Tibial nerve (tissue), 4 donors: ENCODE measurements around the gene SPATA6L. TPM values are rescaled to one million over a fixed set of nuclear protein-coding genes. Genes with fewer than 3 reads are reported as not detected.

Experiments used
- DNase-seq, 2 donors: peaks; one replicate each; pipeline ENCODE4 v3.0.0-alpha.2; 2019; ENCODE audit warnings: low spot score in 2 of 2
- H3K27ac ChIP-seq, 4 donors: fragments of 200-600 bp; sonication (generic) in 3 of 4; one replicate each; pipeline ENCODE4 v1.5.1; 2017 to 2019; ENCODE audit warnings: mild to moderate bottlenecking in 1 of 4
- H3K27me3 ChIP-seq, 2 donors: fragments of 200-600 bp; sonication (generic) in 1 of 2; one replicate each; pipeline versions ENCODE4 v1.5.1 to v1.6.0; 2017 to 2019
- H3K36me3 ChIP-seq, 3 donors: fragments of 200-600 bp; sonication (generic); one replicate each; pipeline ENCODE4 v1.5.1; 2018 to 2019
- H3K4me1 ChIP-seq, 4 donors: fragments of 200-600 bp; sonication (generic) in 3 of 4; one replicate each; pipeline ENCODE4 v1.5.1; 2017 to 2019
- H3K4me3 ChIP-seq, 4 donors: fragments of 200-600 bp; sonication (generic) in 3 of 4; one replicate each; pipeline ENCODE4 v1.5.1; 2017 to 2019; ENCODE audit warnings: mild to moderate bottlenecking in 1 of 4, moderate library complexity in 1 of 4
- H3K9me3 ChIP-seq, 4 donors: fragments of 200-600 bp; sonication (generic) in 3 of 4; one replicate each; pipeline ENCODE4 v1.5.1; 2017 to 2019
- CTCF ChIP-seq, 5 experiments: fragments of 200-600 bp in 3 of 5; fragments of 450-650 bp in 2 of 5; sonication (generic) in 3 of 5; IDR thresholded peaks; one replicate each; pipeline ENCODE4 v1.5.1; 2016 to 2019; ENCODE audit warnings: antibody characterized with exemption in 5 of 5, mild to moderate bottlenecking in 3 of 5, moderate library complexity in 2 of 5
- EP300 ChIP-seq, 2 donors: sonication (generic); formaldehyde crosslinking; IDR thresholded peaks; one replicate each; pipeline ENCODE4 v1.6.1; 2017; ENCODE audit warnings: antibody characterized with exemption in 2 of 2, mild to moderate bottlenecking in 1 of 2
- POLR2A ChIP-seq, 2 donors: fragments of 450-650 bp; IDR thresholded peaks; one replicate each; pipeline ENCODE4 v1.6.1; 2017; ENCODE audit warnings: antibody characterized with exemption in 2 of 2, mild to moderate bottlenecking in 2 of 2, moderate library complexity in 2 of 2
- WGBS, 2 donors: methylation state at CpG; one replicate each; pipeline ENCODE4 v1.1.5; 2018; 5-methylcytosine and 5-hydroxymethylcytosine counted together
- total RNA-seq, 4 donors: library from RNA; depleted of rRNA; stranded (reverse); fragments of >200 nt; gene quantifications; one replicate each; pipeline ENCODE4 v1.1.0, GENCODE V29; 2016

The SPATA6L gene
- total RNA-seq, 4 donors from 2014 or later: 1.3 to 5.4 (median 3.8) TPM

- TF ChIP-seq EP300 (IDR thresholded peaks at IDR 0.05): no peak
- no peak for TF ChIP-seq CTCF (IDR thresholded peaks at IDR 0.05)
- no peak for TF ChIP-seq POLR2A (IDR thresholded peaks at IDR 0.05)
- H3K4me3 ChIP-seq: no peak overlapping the region
- no peaks in the 10 kb centered on the region for H3K27me3 ChIP-seq
- no peak overlapping the region for H3K27ac ChIP-seq
- no peak for DNase-seq
- H3K36me3 ChIP-seq: no peaks in the 10 kb centered on the region
- no peaks in the 10 kb centered on the region for H3K9me3 ChIP-seq
- no peaks in the 10 kb centered on the region for H3K4me1 ChIP-seq
- 32 to 36% methylated on average over 2 of the region's 2 CpGs for WGBS, 2 donors
Measured at GRCh38 chr9:4620881-4621555, 45.3 kb downstream of the SPATA6L start.

GRCh38 chr9:4620057-4620765 is 46.1 kb downstream of the SPATA6L start:
- H3K4me1 ChIP-seq: no peaks in the 10 kb centered on the region
- H3K4me3 ChIP-seq: no peak overlapping the region
- 72 to 86% methylated on average over 3 of the region's 3 CpGs for WGBS, 2 donors
- DNase-seq: no peak
- TF ChIP-seq POLR2A (IDR thresholded peaks at IDR 0.05) (no peak), EP300 (IDR thresholded peaks at IDR 0.05) (no peak)
- no peaks in the 10 kb centered on the region for H3K36me3 ChIP-seq
- H3K27me3 ChIP-seq: no peaks in the 10 kb centered on the region
- H3K27ac ChIP-seq: no peak overlapping the region
- H3K9me3 ChIP-seq: no peaks in the 10 kb centered on the region

- H3K4me3 ChIP-seq: no peak overlapping the region
- WGBS, 2 donors: 72% methylated on average over 2 of the region's 2 CpGs
- TF ChIP-seq POLR2A (IDR thresholded peaks at IDR 0.05): no peak
- TF ChIP-seq CTCF (IDR thresholded peaks at IDR 0.05): no peak
- TF ChIP-seq EP300 (IDR thresholded peaks at IDR 0.05): no peak
- H3K4me1 ChIP-seq: no peaks in the 10 kb centered on the region
- no peak for DNase-seq
- H3K9me3 ChIP-seq: no peaks in the 10 kb centered on the region
- H3K27ac ChIP-seq: no peak overlapping the region
- H3K36me3 ChIP-seq: no peaks in the 10 kb centered on the region
- H3K27me3 ChIP-seq: no peaks in the 10 kb centered on the region
Measured at GRCh38 chr9:4618700-4619099, 47.6 kb downstream of the SPATA6L start.

GRCh38 chr9:4617752-4618151 is 48.5 kb downstream of the SPATA6L start:
- DNase-seq: no peak
- Histone ChIP-seq H3K4me3 (no peak overlapping the region), H3K36me3 (no peaks in the 10 kb centered on the region), H3K9me3 (no peaks in the 10 kb centered on the region), H3K27ac (no peak overlapping the region), H3K27me3 (no peaks in the 10 kb centered on the region), H3K4me1 (no peaks in the 10 kb centered on the region)
- 43 to 62% methylated on average over 3 of the region's 3 CpGs for WGBS, 2 donors
- TF ChIP-seq EP300 (IDR thresholded peaks at IDR 0.05) (no peak), POLR2A (IDR thresholded peaks at IDR 0.05) (no peak)

GRCh38 chr9:4615778-4616177 is 50.5 kb downstream of the SPATA6L start:
- H3K4me3 ChIP-seq: no peak overlapping the region
- no peaks in the 10 kb centered on the region for H3K36me3 ChIP-seq
- no peaks in the 10 kb centered on the region for H3K9me3 ChIP-seq
- TF ChIP-seq EP300 (IDR thresholded peaks at IDR 0.05) (no peak), POLR2A (IDR thresholded peaks at IDR 0.05) (no peak), CTCF (IDR thresholded peaks at IDR 0.05) (no peak)
- 89 to 93% methylated on average over 5 of the region's 5 CpGs for WGBS, 2 donors
- no peaks in the 10 kb centered on the region for H3K27me3 ChIP-seq
- DNase-seq: no peak
- H3K4me1 ChIP-seq: no peaks in the 10 kb centered on the region
- H3K27ac ChIP-seq: no peak overlapping the region

- DNase-seq: peak in 1 of 2 donors; percentile 23
- 29 to 30% methylated on average over 4 of the region's 4 CpGs for WGBS, 2 donors
- H3K9me3 ChIP-seq: no peaks in the 10 kb centered on the region
- no peak overlapping the region for H3K27ac ChIP-seq
- H3K36me3 ChIP-seq: no peaks in the 10 kb centered on the region
- H3K4me3 ChIP-seq: no peak overlapping the region
- H3K27me3 ChIP-seq: no peaks in the 10 kb centered on the region
- TF ChIP-seq CTCF (IDR thresholded peaks at IDR 0.05): no peak
- TF ChIP-seq EP300 (IDR thresholded peaks at IDR 0.05): no peak
- TF ChIP-seq POLR2A (IDR thresholded peaks at IDR 0.05): no peak
- no peaks in the 10 kb centered on the region for H3K4me1 ChIP-seq
Measured at GRCh38 chr9:4615251-4615650, 51.0 kb downstream of the SPATA6L start.
